ENCODE measurements around the gene KIF16B.

KIF16B gene

GRCh38 chr20:16270314-16270931 lies 302.8 kb downstream of the KIF16B start:
- no peaks in the 10 kb centered on the region for H3K27me3 ChIP-seq (replicated peaks; ENCODE audit: control insufficient read depth, insufficient read depth, low read length)

GRCh38 chr20:16267526-16267925 lies 305.7 kb downstream of the KIF16B start:
- TF ChIP-seq CTCF (IDR thresholded peaks at IDR 0.05; ENCODE audit: insufficient read depth, low read length, poor library complexity, severe bottlenecking): no peak
- H3K36me3 ChIP-seq (ENCODE audit: control insufficient read depth, insufficient read depth, low read length): no peaks in the 10 kb centered on the region

More at GRCh38 chr20:16270314-16270931, 302.8 kb downstream of the KIF16B start:
- no peaks in the 10 kb centered on the region for H3K36me3 ChIP-seq (ENCODE audit: control insufficient read depth, insufficient read depth, low read length)
- no peak overlapping the region for H3K4me3 ChIP-seq (replicated peaks; ENCODE audit: low read depth, low read length)
- no peak for DNase-seq (ENCODE audit: extremely low read depth, insufficient read length)
- no peak for TF ChIP-seq CTCF (IDR thresholded peaks at IDR 0.05; ENCODE audit: insufficient read depth, low read length, poor library complexity, severe bottlenecking)

GRCh38 chr20:16265334-16265733 lies 307.9 kb downstream of the KIF16B start:
- Histone ChIP-seq H3K27me3 (replicated peaks; ENCODE audit: control insufficient read depth, insufficient read depth, low read length) (no peaks in the 10 kb centered on the region; the same call in 1 of the 2 replicates), H3K4me3 (replicated peaks; ENCODE audit: low read depth, low read length) (no peak overlapping the region), H3K36me3 (ENCODE audit: control insufficient read depth, insufficient read depth, low read length) (no peaks in the 10 kb centered on the region)
- DNase-seq (ENCODE audit: extremely low read depth, insufficient read length): no peak
- TF ChIP-seq CTCF (IDR thresholded peaks at IDR 0.05; ENCODE audit: insufficient read depth, low read length, poor library complexity, severe bottlenecking): no peak

More at GRCh38 chr20:16267526-16267925, 305.7 kb downstream of the KIF16B start:
- Histone ChIP-seq H3K4me3 (replicated peaks; ENCODE audit: low read depth, low read length) (no peak overlapping the region), H3K27me3 (replicated peaks; ENCODE audit: control insufficient read depth, insufficient read depth, low read length) (no peaks in the 10 kb centered on the region; the same call in 1 of the 2 replicates)
- no peak for DNase-seq (ENCODE audit: extremely low read depth, insufficient read length)

- no peaks in the 10 kb centered on the region for H3K36me3 ChIP-seq (ENCODE audit: control insufficient read depth, insufficient read depth, low read length)
- no peak overlapping the region for H3K4me3 ChIP-seq (replicated peaks; ENCODE audit: low read depth, low read length)
- no peak for DNase-seq (ENCODE audit: extremely low read depth, insufficient read length)
- no peak for TF ChIP-seq CTCF (IDR thresholded peaks at IDR 0.05; ENCODE audit: insufficient read depth, low read length, poor library complexity, severe bottlenecking)
- H3K27me3 ChIP-seq (replicated peaks; ENCODE audit: control insufficient read depth, insufficient read depth, low read length): no peaks in the 10 kb centered on the region; the same call in 1 of the 2 replicates
These were observed 309.7 kb downstream of the KIF16B start for GRCh38 chr20:16263582-16263981.

GRCh38 chr20:16262594-16262993 lies 310.7 kb downstream of the KIF16B start:
- TF ChIP-seq CTCF (IDR thresholded peaks at IDR 0.05; ENCODE audit: insufficient read depth, low read length, poor library complexity, severe bottlenecking): no peak
- Histone ChIP-seq H3K36me3 (ENCODE audit: control insufficient read depth, insufficient read depth, low read length) (no peaks in the 10 kb centered on the region), H3K4me3 (replicated peaks; ENCODE audit: low read depth, low read length) (no peak overlapping the region), H3K27me3 (replicated peaks; ENCODE audit: control insufficient read depth, insufficient read depth, low read length) (no peaks in the 10 kb centered on the region; the same call in 1 of the 2 replicates)
- DNase-seq (ENCODE audit: extremely low read depth, insufficient read length): no peak
